HEK293 (cell line): ENCODE results near the gene NLGN1.

Experiments
- CTCF ChIA-PET: fragments of 350-600 bp; formaldehyde crosslinking; extraction: SDS; loops from one replicate; lab custom pipeline; 2021; ENCODE audit warnings: antibody characterized with exemption; lab: Yijun Ruan, JAX
- POLR2A ChIA-PET: fragments of 300-600 bp; formaldehyde crosslinking; extraction: SDS; loops from one replicate; lab custom pipeline; 2020; ENCODE audit warnings: antibody characterized with exemption, inconsistent platforms; lab: Yijun Ruan, JAX
- H3K27ac ChIP-seq: fragments of 200-500 bp; sonication (Bioruptor generic); 2 replicates; pipeline ENCODE4 v1.5.1; 2014; ENCODE audit warnings: low read depth, low read length, control low read depth, inconsistent platforms; ENCODE audit errors: extremely low read depth
- H3K36me3 ChIP-seq, 2 experiments: fragments of 200-500 bp in 1 of 2; sonication (Bioruptor generic) in 1 of 2; 1 replicate in 1 of 2; 2 replicates in 1 of 2; pipeline ENCODE4 v1.5.1; 2014 to 2017; ENCODE audit warnings: inconsistent platforms in 2 of 2, low read length in 2 of 2; ENCODE audit not compliant: control insufficient read depth in 2 of 2, insufficient read depth in 1 of 2
- H3K4me1 ChIP-seq: fragments of 200-500 bp; sonication (Bioruptor generic); 2 replicates; pipeline ENCODE4 v1.5.1; 2014; ENCODE audit warnings: mild to moderate bottlenecking, low read length, inconsistent platforms; ENCODE audit not compliant: control insufficient read depth, insufficient read depth
- H3K4me3 ChIP-seq: 2 replicates; pipeline ENCODE4 v1.5.1; 2011; ENCODE audit warnings: low read depth, mild to moderate bottlenecking, control low read depth, low read length, moderate library complexity
- H3K9me3 ChIP-seq: fragments of 200-500 bp; sonication (Bioruptor generic); 2 replicates; pipeline ENCODE4 v1.5.1; 2014; ENCODE audit warnings: low read depth, low read length, inconsistent platforms; ENCODE audit not compliant: control insufficient read depth, insufficient read depth
- KLF8 ChIP-seq: fragments of 450-650 bp; formaldehyde crosslinking; IDR thresholded peaks from 2 replicates; pipeline ENCODE4 v1.5.1; 2016; ENCODE audit warnings: missing biosample characterization, missing genetic modification characterization
- ZBTB17 ChIP-seq: fragments of 450-650 bp; formaldehyde crosslinking; IDR thresholded peaks from 2 replicates; pipeline ENCODE4 v1.5.1; 2016; ENCODE audit warnings: missing biosample characterization, missing genetic modification characterization
- ZBTB20 ChIP-seq: fragments of 450-650 bp; formaldehyde crosslinking; IDR thresholded peaks from 2 replicates; pipeline ENCODE4 v1.5.1; 2016; ENCODE audit warnings: missing biosample characterization, missing genetic modification characterization
- ZBTB7A ChIP-seq: fragments of 450-650 bp; formaldehyde crosslinking; IDR thresholded peaks from 2 replicates; pipeline ENCODE4 v1.5.1; 2016; ENCODE audit warnings: low read depth, missing biosample characterization, missing genetic modification characterization
- ZNF112 ChIP-seq: fragments of 450-650 bp; formaldehyde crosslinking; IDR thresholded peaks from 2 replicates; pipeline ENCODE4 v1.5.0; 2017; ENCODE audit warnings: missing biosample characterization, missing genetic modification characterization
- ZNF114 ChIP-seq: fragments of 450-650 bp; formaldehyde crosslinking; IDR thresholded peaks from 2 replicates; pipeline ENCODE4 v1.5.0; 2017; ENCODE audit warnings: missing biosample characterization, missing genetic modification characterization
- ZNF140 ChIP-seq: fragments of 450-650 bp; formaldehyde crosslinking; IDR thresholded peaks from 2 replicates; pipeline ENCODE4 v1.5.1; 2016; ENCODE audit warnings: missing biosample characterization, missing genetic modification characterization
- ZNF155 ChIP-seq: fragments of 450-650 bp; formaldehyde crosslinking; IDR thresholded peaks from 2 replicates; pipeline ENCODE4 v1.5.1; 2016; ENCODE audit warnings: missing biosample characterization, missing genetic modification characterization
- ZNF175 ChIP-seq: fragments of 450-650 bp; formaldehyde crosslinking; IDR thresholded peaks from 2 replicates; pipeline ENCODE4 v1.5.1; 2016; ENCODE audit warnings: missing biosample characterization, missing genetic modification characterization
- ZNF19 ChIP-seq: fragments of 450-650 bp; formaldehyde crosslinking; IDR thresholded peaks from 2 replicates; pipeline ENCODE4; 2016; ENCODE audit warnings: missing biosample characterization, missing genetic modification characterization, low read depth
- ZNF214 ChIP-seq: fragments of 450-650 bp; formaldehyde crosslinking; IDR thresholded peaks from 2 replicates; pipeline ENCODE4 v1.5.1; 2017; ENCODE audit warnings: missing biosample characterization, mild to moderate bottlenecking, missing genetic modification characterization, borderline replicate concordance
- ZNF24 ChIP-seq: fragments of 450-650 bp; formaldehyde crosslinking; IDR thresholded peaks from 2 replicates; pipeline ENCODE4 v1.5.1; 2016; ENCODE audit warnings: missing biosample characterization, missing genetic modification characterization
- ZNF248 ChIP-seq: fragments of 450-650 bp; formaldehyde crosslinking; IDR thresholded peaks from 2 replicates; pipeline ENCODE4 v1.5.1; 2017; ENCODE audit warnings: missing biosample characterization, missing genetic modification characterization
- ZNF341 ChIP-seq: fragments of 450-650 bp; formaldehyde crosslinking; IDR thresholded peaks from 2 replicates; pipeline ENCODE4; 2016; ENCODE audit warnings: low read depth, missing biosample characterization, missing genetic modification characterization
- ZNF37A ChIP-seq: fragments of 450-650 bp; IDR thresholded peaks from 2 replicates; pipeline ENCODE4 v1.5.1; 2018; ENCODE audit warnings: missing biosample characterization, missing genetic modification characterization
- ZNF404 ChIP-seq: fragments of 450-650 bp; formaldehyde crosslinking; IDR thresholded peaks from 2 replicates; pipeline ENCODE4 v1.5.1; 2017; ENCODE audit warnings: missing biosample characterization, missing genetic modification characterization
- ZNF426 ChIP-seq: fragments of 450-650 bp; formaldehyde crosslinking; IDR thresholded peaks from 2 replicates; pipeline ENCODE4 v1.5.1; 2017; ENCODE audit warnings: missing biosample characterization, missing genetic modification characterization, mild to moderate bottlenecking, inconsistent platforms, moderate library complexity
- ZNF510 ChIP-seq: fragments of 450-650 bp; formaldehyde crosslinking; IDR thresholded peaks from 2 replicates; pipeline ENCODE4 v1.5.1; 2018; ENCODE audit warnings: mild to moderate bottlenecking, missing genetic modification characterization, missing biosample characterization; ENCODE audit not compliant: insufficient replicate concordance
- ZNF600 ChIP-seq: fragments of 450-650 bp; formaldehyde crosslinking; IDR thresholded peaks from 2 replicates; pipeline ENCODE4 v1.5.1; 2016; ENCODE audit warnings: missing biosample characterization, missing genetic modification characterization
- ZNF664 ChIP-seq: fragments of 450-650 bp; formaldehyde crosslinking; IDR thresholded peaks from 2 replicates; pipeline ENCODE4 v1.5.1; 2016; ENCODE audit warnings: missing biosample characterization, missing genetic modification characterization
- ZNF707 ChIP-seq: fragments of 450-650 bp; formaldehyde crosslinking; IDR thresholded peaks from 2 replicates; pipeline ENCODE4 v1.5.1; 2016; ENCODE audit warnings: missing biosample characterization, missing genetic modification characterization
- ZNF792 ChIP-seq: fragments of 450-650 bp; formaldehyde crosslinking; IDR thresholded peaks from 2 replicates; pipeline ENCODE4 v1.5.1; 2016; ENCODE audit warnings: missing biosample characterization, missing genetic modification characterization
- ZNF837 ChIP-seq: fragments of 450-650 bp; formaldehyde crosslinking; IDR thresholded peaks from 2 replicates; pipeline ENCODE4 v1.5.1; 2016; ENCODE audit warnings: missing biosample characterization, missing genetic modification characterization
- ZSCAN23 ChIP-seq: fragments of 450-650 bp; formaldehyde crosslinking; IDR thresholded peaks from 2 replicates; pipeline ENCODE4 v1.5.1; 2016; ENCODE audit warnings: missing biosample characterization, missing genetic modification characterization
- TF ChIP-seq, protein P1 (sequence below): fragments of 450-650 bp; formaldehyde crosslinking; IDR thresholded peaks from 2 replicates; pipeline ENCODE4 v1.5.1; 2016; ENCODE audit warnings: missing biosample characterization, missing genetic modification characterization
- TF ChIP-seq, protein P2 (sequence below): fragments of 450-650 bp; formaldehyde crosslinking; IDR thresholded peaks from 2 replicates; pipeline ENCODE4 v1.5.1; 2016; ENCODE audit warnings: missing biosample characterization, missing genetic modification characterization, borderline replicate concordance

The NLGN1 gene

DNA sequence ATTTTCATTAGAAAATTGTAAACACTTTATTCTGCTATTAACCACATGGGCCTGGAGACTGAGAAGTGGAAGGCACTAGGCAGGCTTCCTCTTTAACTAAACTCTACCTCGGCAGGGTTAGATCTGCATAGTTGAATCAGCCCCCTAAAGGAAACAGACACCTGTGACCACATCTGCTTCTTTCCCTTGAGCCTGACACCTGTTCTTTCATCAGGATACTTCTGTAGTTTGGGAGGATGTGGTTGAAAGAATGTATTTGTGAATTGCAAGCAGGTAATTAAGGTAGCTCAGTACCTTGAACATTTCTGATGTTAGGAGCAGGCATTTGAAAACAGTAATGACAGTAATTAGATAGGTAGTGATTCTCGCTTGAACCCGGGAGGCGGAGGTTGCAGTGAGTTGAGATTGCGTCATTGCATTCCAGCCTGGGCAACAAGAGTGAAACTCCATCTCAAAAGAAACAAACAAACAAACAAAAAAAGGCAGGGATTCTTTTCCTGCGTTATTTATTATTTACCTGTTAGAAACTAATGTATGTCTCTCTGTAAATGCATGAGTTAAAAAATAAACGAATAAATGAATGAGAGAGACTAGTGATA, 468.5 kb downstream of the NLGN1 start:
- Histone ChIP-seq H3K36me3 (no peaks in the 10 kb centered on the region), H3K4me3 (no peak overlapping the region), H3K9me3 (no peaks in the 10 kb centered on the region)
- POLR2A ChIA-PET = no interaction called here
- CTCF ChIA-PET = no interaction called here
- TF ChIP-seq ZBTB20 (tag by site-specific recombination) = no peak
- no peak for TF ChIP-seq ZNF837
- TF ChIP-seq ZNF600 (tag by site-specific recombination) = no peak
- TF ChIP-seq ZNF155 (tag by site-specific recombination) = no peak
- TF ChIP-seq ZBTB7A = no peak
- TF ChIP-seq ZNF404 (tag by site-specific recombination) = no peak
- TF ChIP-seq, protein P1, sequence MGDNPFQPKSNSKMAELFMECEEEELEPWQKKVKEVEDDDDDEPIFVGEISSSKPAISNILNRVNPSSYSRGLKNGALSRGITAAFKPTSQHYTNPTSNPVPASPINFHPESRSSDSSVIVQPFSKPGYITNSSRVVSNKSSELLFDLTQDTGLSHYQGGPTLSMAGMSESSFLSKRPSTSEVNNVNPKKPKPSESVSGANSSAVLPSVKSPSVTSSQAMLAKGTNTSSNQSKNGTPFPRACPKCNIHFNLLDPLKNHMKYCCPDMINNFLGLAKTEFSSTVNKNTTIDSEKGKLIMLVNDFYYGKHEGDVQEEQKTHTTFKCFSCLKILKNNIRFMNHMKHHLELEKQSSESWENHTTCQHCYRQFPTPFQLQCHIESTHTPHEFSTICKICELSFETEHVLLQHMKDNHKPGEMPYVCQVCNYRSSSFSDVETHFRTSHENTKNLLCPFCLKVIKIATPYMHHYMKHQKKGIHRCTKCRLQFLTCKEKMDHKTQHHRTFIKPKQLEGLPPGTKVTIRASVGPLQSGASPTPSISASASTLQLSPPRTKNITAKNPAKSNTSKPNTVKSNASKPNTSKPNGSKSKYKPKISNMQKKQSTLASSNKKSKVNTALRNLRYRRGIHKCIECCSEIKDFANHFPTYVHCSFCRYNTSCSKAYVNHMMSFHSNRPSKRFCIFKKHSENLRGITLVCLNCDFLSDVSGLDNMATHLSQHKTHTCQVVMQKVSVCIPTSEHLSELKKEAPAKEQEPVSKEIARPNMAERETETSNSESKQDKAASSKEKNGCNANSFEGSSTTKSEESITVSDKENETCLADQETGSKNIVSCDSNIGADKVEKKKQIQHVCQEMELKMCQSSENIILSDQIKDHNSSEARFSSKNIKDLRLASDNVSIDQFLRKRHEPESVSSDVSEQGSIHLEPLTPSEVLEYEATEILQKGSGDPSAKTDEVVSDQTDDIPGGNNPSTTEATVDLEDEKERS (tag by site-specific recombination) = no peak
- TF ChIP-seq, all 188 proteins: peak for 0
- Histone ChIP-seq H3K4me1 (no peaks in the 10 kb centered on the region), H3K27ac (no peak overlapping the region)

- CTCF ChIA-PET = no interaction called here
- TF ChIP-seq ZNF155 (tag by site-specific recombination) = no peak
- TF ChIP-seq ZNF140 (tag by site-specific recombination) = no peak
- TF ChIP-seq ZBTB17 (tag by site-specific recombination) = no peak
- no peak for TF ChIP-seq ZNF664 (tag by site-specific recombination)
- TF ChIP-seq ZNF19 (tag by site-specific recombination) = no peak
- no peak for TF ChIP-seq ZNF426 (tag by site-specific recombination)
- no peak for TF ChIP-seq ZNF341
- no peak for TF ChIP-seq ZNF114 (tag by site-specific recombination)
- TF ChIP-seq ZNF37A = no peak
- no peak for TF ChIP-seq ZNF24 (tag by site-specific recombination)
- no peak for TF ChIP-seq ZNF707
- TF ChIP-seq ZNF175 (tag by site-specific recombination) = no peak
- TF ChIP-seq ZNF112 (tag by site-specific recombination) = no peak
- TF ChIP-seq KLF8 (tag by site-specific recombination) = no peak
- no peaks in the 10 kb centered on the region for H3K9me3 ChIP-seq
- POLR2A ChIA-PET = no interaction called here
- no peak overlapping the region for H3K4me3 ChIP-seq
- no peaks in the 10 kb centered on the region for H3K36me3 ChIP-seq
- no peak overlapping the region for H3K27ac ChIP-seq
- no peaks in the 10 kb centered on the region for H3K4me1 ChIP-seq
Measured at GRCh38 chr3:173869766-173870165, 472.2 kb downstream of the NLGN1 start.

- ChIA-PET CTCF (no interaction called here), POLR2A (no interaction called here)
- Histone ChIP-seq H3K4me1 (no peaks in the 10 kb centered on the region), H3K4me3 (no peak overlapping the region), H3K27ac (no peak overlapping the region), H3K36me3 (no peaks in the 10 kb centered on the region), H3K9me3 (no peaks in the 10 kb centered on the region)
- TF ChIP-seq ZNF792 (no peak), ZNF510 (no peak), ZNF214 (tag by site-specific recombination) (no peak), ZNF248 (no peak), ZSCAN23 (tag by site-specific recombination) (no peak)
- TF ChIP-seq, protein P2, sequence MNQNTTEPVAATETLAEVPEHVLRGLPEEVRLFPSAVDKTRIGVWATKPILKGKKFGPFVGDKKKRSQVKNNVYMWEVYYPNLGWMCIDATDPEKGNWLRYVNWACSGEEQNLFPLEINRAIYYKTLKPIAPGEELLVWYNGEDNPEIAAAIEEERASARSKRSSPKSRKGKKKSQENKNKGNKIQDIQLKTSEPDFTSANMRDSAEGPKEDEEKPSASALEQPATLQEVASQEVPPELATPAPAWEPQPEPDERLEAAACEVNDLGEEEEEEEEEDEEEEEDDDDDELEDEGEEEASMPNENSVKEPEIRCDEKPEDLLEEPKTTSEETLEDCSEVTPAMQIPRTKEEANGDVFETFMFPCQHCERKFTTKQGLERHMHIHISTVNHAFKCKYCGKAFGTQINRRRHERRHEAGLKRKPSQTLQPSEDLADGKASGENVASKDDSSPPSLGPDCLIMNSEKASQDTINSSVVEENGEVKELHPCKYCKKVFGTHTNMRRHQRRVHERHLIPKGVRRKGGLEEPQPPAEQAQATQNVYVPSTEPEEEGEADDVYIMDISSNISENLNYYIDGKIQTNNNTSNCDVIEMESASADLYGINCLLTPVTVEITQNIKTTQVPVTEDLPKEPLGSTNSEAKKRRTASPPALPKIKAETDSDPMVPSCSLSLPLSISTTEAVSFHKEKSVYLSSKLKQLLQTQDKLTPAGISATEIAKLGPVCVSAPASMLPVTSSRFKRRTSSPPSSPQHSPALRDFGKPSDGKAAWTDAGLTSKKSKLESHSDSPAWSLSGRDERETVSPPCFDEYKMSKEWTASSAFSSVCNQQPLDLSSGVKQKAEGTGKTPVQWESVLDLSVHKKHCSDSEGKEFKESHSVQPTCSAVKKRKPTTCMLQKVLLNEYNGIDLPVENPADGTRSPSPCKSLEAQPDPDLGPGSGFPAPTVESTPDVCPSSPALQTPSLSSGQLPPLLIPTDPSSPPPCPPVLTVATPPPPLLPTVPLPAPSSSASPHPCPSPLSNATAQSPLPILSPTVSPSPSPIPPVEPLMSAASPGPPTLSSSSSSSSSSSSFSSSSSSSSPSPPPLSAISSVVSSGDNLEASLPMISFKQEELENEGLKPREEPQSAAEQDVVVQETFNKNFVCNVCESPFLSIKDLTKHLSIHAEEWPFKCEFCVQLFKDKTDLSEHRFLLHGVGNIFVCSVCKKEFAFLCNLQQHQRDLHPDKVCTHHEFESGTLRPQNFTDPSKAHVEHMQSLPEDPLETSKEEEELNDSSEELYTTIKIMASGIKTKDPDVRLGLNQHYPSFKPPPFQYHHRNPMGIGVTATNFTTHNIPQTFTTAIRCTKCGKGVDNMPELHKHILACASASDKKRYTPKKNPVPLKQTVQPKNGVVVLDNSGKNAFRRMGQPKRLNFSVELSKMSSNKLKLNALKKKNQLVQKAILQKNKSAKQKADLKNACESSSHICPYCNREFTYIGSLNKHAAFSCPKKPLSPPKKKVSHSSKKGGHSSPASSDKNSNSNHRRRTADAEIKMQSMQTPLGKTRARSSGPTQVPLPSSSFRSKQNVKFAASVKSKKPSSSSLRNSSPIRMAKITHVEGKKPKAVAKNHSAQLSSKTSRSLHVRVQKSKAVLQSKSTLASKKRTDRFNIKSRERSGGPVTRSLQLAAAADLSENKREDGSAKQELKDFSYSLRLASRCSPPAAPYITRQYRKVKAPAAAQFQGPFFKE (tag by site-specific recombination) = no peak
Measured at GRCh38 chr3:173870976-173871375, 473.4 kb downstream of the NLGN1 start.
